ENCODE results near the gene FLVCR1.

DNA sequence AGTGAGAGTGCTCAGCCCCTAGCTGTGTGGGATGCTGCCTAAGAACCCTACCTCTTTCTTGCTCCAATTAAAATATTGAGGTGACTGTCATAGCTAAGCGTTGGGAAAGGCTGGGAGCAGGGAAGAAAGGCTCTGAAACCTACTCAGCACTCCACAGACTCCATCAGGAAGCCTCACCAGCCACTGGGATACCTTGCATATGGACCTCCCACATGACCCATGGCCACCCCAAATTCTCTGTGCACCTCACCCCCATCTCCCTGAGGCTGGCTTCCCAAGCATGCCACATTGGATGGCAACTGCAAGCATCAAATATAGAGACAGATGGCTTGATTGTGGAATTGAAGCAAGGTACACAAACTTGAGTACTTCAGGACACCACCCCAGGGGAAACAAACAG is 41.8 kb downstream of the FLVCR1 start:
- no peak for TF ChIP-seq CTCF (conservative IDR thresholded peaks at IDR 0.05; ENCODE audit: low read depth, low read length)
- no peak for TF ChIP-seq EZH2 (IDR thresholded peaks at IDR 0.05; ENCODE audit: borderline replicate concordance, low read depth, low read length, poor library complexity, severe bottlenecking)

All from A673 (cell line).